Upper lobe of left lung (tissue), 4 donors: ENCODE measurements around the gene WDR6.

Experiments used
- EP300 ChIP-seq, 4 donors: sonication (generic); formaldehyde crosslinking; IDR thresholded peaks; one replicate each; pipeline ENCODE4 v1.5.1; 2017; ENCODE audit warnings: antibody characterized with exemption in 4 of 4, control low read depth in 2 of 4
- POLR2A ChIP-seq, 4 donors: fragments of 450-650 bp; IDR thresholded peaks; one replicate each; pipeline ENCODE4 v1.5.1; 2016 to 2017; ENCODE audit warnings: antibody characterized with exemption in 4 of 4, mild to moderate bottlenecking in 2 of 4
- POLR2AphosphoS5 ChIP-seq, 2 donors: sonication (generic); formaldehyde crosslinking; IDR thresholded peaks; one replicate each; pipeline ENCODE4 v1.5.1; 2017; ENCODE audit warnings: antibody characterized with exemption in 2 of 2
- TF ChIP-seq, protein P1 (sequence below), 6 experiments: fragments of 450-650 bp in 4 of 6; fragments of 200-600 bp in 2 of 6; sonication (generic) in 2 of 6; IDR thresholded peaks; one replicate each; pipeline ENCODE4 v1.5.1; 2016 to 2019; ENCODE audit warnings: antibody characterized with exemption in 6 of 6

DNA sequence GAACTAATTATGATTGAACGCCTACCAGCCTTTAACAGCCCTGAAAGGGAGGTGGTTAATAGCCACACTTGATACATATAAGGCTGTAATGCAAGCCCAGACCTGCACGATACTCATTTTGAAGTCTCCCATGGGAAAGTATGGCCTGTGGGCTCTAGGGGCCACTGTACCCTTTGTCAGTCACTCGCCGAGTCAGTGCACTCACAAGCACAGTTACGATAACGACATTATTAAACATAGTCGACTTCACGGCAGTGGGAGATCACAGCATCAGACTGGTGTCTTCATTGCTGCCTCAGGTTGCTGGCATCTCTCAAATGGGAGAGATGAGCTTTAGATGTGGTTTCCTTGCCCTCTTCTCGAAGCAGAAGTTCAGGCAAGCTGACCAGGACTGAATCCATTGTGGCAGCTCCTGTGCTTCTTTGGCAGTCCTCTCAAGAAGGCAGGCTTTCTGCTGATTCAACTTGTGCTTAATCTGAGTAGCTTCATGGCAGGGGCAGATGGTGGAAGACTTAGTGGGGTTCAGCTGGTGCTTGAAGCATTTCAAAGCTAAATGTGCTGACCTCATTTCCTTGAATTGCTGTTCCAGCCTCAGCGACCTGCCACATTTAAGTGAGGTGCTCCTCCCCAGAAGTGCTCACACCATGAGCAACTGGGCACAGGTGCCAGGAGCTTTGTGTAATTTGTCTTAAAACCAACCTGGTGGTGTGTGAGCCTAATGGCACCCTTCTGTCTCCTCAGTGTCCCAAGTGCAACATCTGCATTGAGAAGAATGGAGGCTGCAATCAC lies 32.9 kb upstream of the WDR6 start:
- TF ChIP-seq, protein P1, sequence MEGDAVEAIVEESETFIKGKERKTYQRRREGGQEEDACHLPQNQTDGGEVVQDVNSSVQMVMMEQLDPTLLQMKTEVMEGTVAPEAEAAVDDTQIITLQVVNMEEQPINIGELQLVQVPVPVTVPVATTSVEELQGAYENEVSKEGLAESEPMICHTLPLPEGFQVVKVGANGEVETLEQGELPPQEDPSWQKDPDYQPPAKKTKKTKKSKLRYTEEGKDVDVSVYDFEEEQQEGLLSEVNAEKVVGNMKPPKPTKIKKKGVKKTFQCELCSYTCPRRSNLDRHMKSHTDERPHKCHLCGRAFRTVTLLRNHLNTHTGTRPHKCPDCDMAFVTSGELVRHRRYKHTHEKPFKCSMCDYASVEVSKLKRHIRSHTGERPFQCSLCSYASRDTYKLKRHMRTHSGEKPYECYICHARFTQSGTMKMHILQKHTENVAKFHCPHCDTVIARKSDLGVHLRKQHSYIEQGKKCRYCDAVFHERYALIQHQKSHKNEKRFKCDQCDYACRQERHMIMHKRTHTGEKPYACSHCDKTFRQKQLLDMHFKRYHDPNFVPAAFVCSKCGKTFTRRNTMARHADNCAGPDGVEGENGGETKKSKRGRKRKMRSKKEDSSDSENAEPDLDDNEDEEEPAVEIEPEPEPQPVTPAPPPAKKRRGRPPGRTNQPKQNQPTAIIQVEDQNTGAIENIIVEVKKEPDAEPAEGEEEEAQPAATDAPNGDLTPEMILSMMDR (IDR thresholded peaks at IDR 0.05), result no peak
- TF ChIP-seq EP300 (IDR thresholded peaks at IDR 0.05), result no peak
- TF ChIP-seq POLR2A (IDR thresholded peaks at IDR 0.05), result no peak
- TF ChIP-seq POLR2AphosphoS5 (IDR thresholded peaks at IDR 0.05), result no peak
